ENCODE data around the gene BCO2. TPM values are rescaled to one million over a fixed set of nuclear protein-coding genes. Genes with fewer than 3 reads are reported as not detected.

Gene BCO2
- total RNA-seq, 1 donor: 0.72 TPM

- Histone ChIP-seq H3K4me2 (ENCODE audit: insufficient read depth, low read length) (no peak overlapping the region), H2AFZ (ENCODE audit: low read length) (no peak overlapping the region), H3K9me3 (ENCODE audit: low read depth, low read length) (no peaks in the 10 kb centered on the region), H3K4me3 (ENCODE audit: insufficient read depth, low read length) (no peak overlapping the region), H3K27me3 (ENCODE audit: insufficient read depth, low read length) (no peaks in the 10 kb centered on the region), H3K27ac (ENCODE audit: low read depth, low read length) (no peak overlapping the region), H4K20me1 (ENCODE audit: insufficient read depth, low read length) (no peaks in the 10 kb centered on the region), H3K36me3 (ENCODE audit: insufficient read depth, low read length) (no peaks in the 10 kb centered on the region), H3K4me1 (ENCODE audit: insufficient read depth, low read length) (no peaks in the 10 kb centered on the region), H3K79me2 (ENCODE audit: insufficient read depth, low read length) (no peaks in the 10 kb centered on the region)
- TF ChIP-seq CTCF (IDR thresholded peaks at IDR 0.05; ENCODE audit: extremely low read depth, low read depth, low read length): no peak
- DNase-seq (ENCODE audit: insufficient read length, low spot score, missing footprints): no peak
Measured at GRCh38 chr11:112213753-112214152, 38.4 kb downstream of the BCO2 start.

GRCh38 chr11:112215621-112216020 lies 40.3 kb downstream of the BCO2 start:
- Histone ChIP-seq H3K27me3 (ENCODE audit: insufficient read depth, low read length) (no peaks in the 10 kb centered on the region), H3K79me2 (ENCODE audit: insufficient read depth, low read length) (no peaks in the 10 kb centered on the region), H3K27ac (ENCODE audit: low read depth, low read length) (no peak overlapping the region), H3K9me3 (ENCODE audit: low read depth, low read length) (no peaks in the 10 kb centered on the region), H2AFZ (ENCODE audit: low read length) (no peak overlapping the region), H3K36me3 (ENCODE audit: insufficient read depth, low read length) (no peaks in the 10 kb centered on the region), H3K4me2 (ENCODE audit: insufficient read depth, low read length) (no peak overlapping the region), H4K20me1 (ENCODE audit: insufficient read depth, low read length) (no peaks in the 10 kb centered on the region), H3K4me3 (ENCODE audit: insufficient read depth, low read length) (no peak overlapping the region), H3K4me1 (ENCODE audit: insufficient read depth, low read length) (no peaks in the 10 kb centered on the region)
- no peak for TF ChIP-seq CTCF (IDR thresholded peaks at IDR 0.05; ENCODE audit: extremely low read depth, low read depth, low read length)
- DNase-seq (ENCODE audit: insufficient read length, low spot score, missing footprints): no peak

GRCh38 chr11:112216561-112217105 lies 41.3 kb downstream of the BCO2 start:
- no peak for TF ChIP-seq CTCF (IDR thresholded peaks at IDR 0.05; ENCODE audit: extremely low read depth, low read depth, low read length)
- Histone ChIP-seq H3K4me2 (ENCODE audit: insufficient read depth, low read length) (no peak overlapping the region), H3K36me3 (ENCODE audit: insufficient read depth, low read length) (no peaks in the 10 kb centered on the region), H2AFZ (ENCODE audit: low read length) (no peak overlapping the region), H3K79me2 (ENCODE audit: insufficient read depth, low read length) (no peaks in the 10 kb centered on the region), H4K20me1 (ENCODE audit: insufficient read depth, low read length) (no peaks in the 10 kb centered on the region), H3K27ac (ENCODE audit: low read depth, low read length) (no peak overlapping the region), H3K4me3 (ENCODE audit: insufficient read depth, low read length) (no peak overlapping the region), H3K9me3 (ENCODE audit: low read depth, low read length) (no peaks in the 10 kb centered on the region), H3K4me1 (ENCODE audit: insufficient read depth, low read length) (no peaks in the 10 kb centered on the region), H3K27me3 (ENCODE audit: insufficient read depth, low read length) (no peaks in the 10 kb centered on the region)
- DNase-seq (ENCODE audit: insufficient read length, low spot score, missing footprints): no peak

GRCh38 chr11:112219476-112220232 lies 44.3 kb downstream of the BCO2 start:
- Histone ChIP-seq H3K4me3 (ENCODE audit: insufficient read depth, low read length) (no peak overlapping the region), H3K36me3 (ENCODE audit: insufficient read depth, low read length) (no peaks in the 10 kb centered on the region), H3K9me3 (ENCODE audit: low read depth, low read length) (no peaks in the 10 kb centered on the region), H3K79me2 (ENCODE audit: insufficient read depth, low read length) (no peaks in the 10 kb centered on the region), H4K20me1 (ENCODE audit: insufficient read depth, low read length) (no peaks in the 10 kb centered on the region), H3K27me3 (ENCODE audit: insufficient read depth, low read length) (no peaks in the 10 kb centered on the region), H2AFZ (ENCODE audit: low read length) (peak overlapping the region; percentile 46), H3K4me2 (ENCODE audit: insufficient read depth, low read length) (no peak overlapping the region), H3K4me1 (ENCODE audit: insufficient read depth, low read length) (no peaks in the 10 kb centered on the region), H3K27ac (ENCODE audit: low read depth, low read length) (no peak overlapping the region)
- TF ChIP-seq CTCF (IDR thresholded peaks at IDR 0.05; ENCODE audit: extremely low read depth, low read depth, low read length): peak; percentile 79
- no peak for DNase-seq (ENCODE audit: insufficient read length, low spot score, missing footprints)
